ENCODE data around the gene MBNL2.

The MBNL2 gene

GRCh38 chr13:97353927-97354675, 132.0 kb downstream of the MBNL2 start:
- no peak for DNase-seq

GRCh38 chr13:97354808-97355207, 132.7 kb downstream of the MBNL2 start:
- DNase-seq, result no peak

GRCh38 chr13:97356592-97356991, 134.5 kb downstream of the MBNL2 start:
- DNase-seq, result no peak

GRCh38 chr13:97359181-97360057, 137.3 kb downstream of the MBNL2 start:
- DNase-seq, result peak; percentile 29 to 42

- DNase-seq, result no peak
These were observed 138.5 kb downstream of the MBNL2 start for GRCh38 chr13:97360610-97361009.

GRCh38 chr13:97364031-97364430, 141.9 kb downstream of the MBNL2 start:
- DNase-seq, result no peak

GRCh38 chr13:97364827-97365226, 142.7 kb downstream of the MBNL2 start:
- no peak for DNase-seq

- no peak for DNase-seq
These were observed 144.1 kb downstream of the MBNL2 start for GRCh38 chr13:97366172-97366688.

GRCh38 chr13:97367016-97367822, 145.1 kb downstream of the MBNL2 start:
- no peak for DNase-seq

- DNase-seq, result no peak
These were observed 147.2 kb downstream of the MBNL2 start for GRCh38 chr13:97369261-97369893.

- DNase-seq, result no peak
These were observed 149.5 kb downstream of the MBNL2 start for GRCh38 chr13:97371486-97372109.

GRCh38 chr13:97372936-97373335, 150.8 kb downstream of the MBNL2 start:
- DNase-seq, result no peak

- no peak for DNase-seq
These were observed 151.7 kb downstream of the MBNL2 start for GRCh38 chr13:97373787-97374186.

- DNase-seq, result no peak
These were observed 154.8 kb downstream of the MBNL2 start for GRCh38 chr13:97376981-97377380.

GRCh38 chr13:97379386-97379785, 157.3 kb downstream of the MBNL2 start:
- no peak for DNase-seq

GRCh38 chr13:97380696-97381095, 158.6 kb downstream of the MBNL2 start:
- DNase-seq, result no peak

- no peak for DNase-seq
These were observed 159.1 kb downstream of the MBNL2 start for GRCh38 chr13:97381189-97381588.

- DNase-seq, result no peak
These were observed 160.1 kb downstream of the MBNL2 start for GRCh38 chr13:97382276-97382675.

- no peak for DNase-seq
These were observed 162.2 kb downstream of the MBNL2 start for GRCh38 chr13:97384371-97384770.

GRCh38 chr13:97385146-97385545, 163.0 kb downstream of the MBNL2 start:
- DNase-seq, result no peak

GRCh38 chr13:97385854-97386253, 163.7 kb downstream of the MBNL2 start:
- DNase-seq, result no peak
